Measurements from ENCODE around the gene BCL11B.

GRCh38 chr14:99256483-99256874 lies 15.5 kb downstream of the BCL11B start:
- TF ChIP-seq CTCF (conservative IDR thresholded peaks at IDR 0.05 in 1 of 2, IDR thresholded peaks at IDR 0.05 in 1 of 2; ENCODE audit: low read depth in 1 of 2, low read length in 2 of 2) (no peak), EZH2 (IDR thresholded peaks at IDR 0.05; ENCODE audit: low read length, missing control alignments) (no peak)
